DOHH2 (cell line): ENCODE measurements around the gene MTCH1.
"Not testable (repeated sequence)": the region's sequence is repeated elsewhere in the genome, so short reads cannot be mapped to it uniquely, and the experiment has no call there.

Experiments used
- H3F3A ChIP-seq: fragments of 200-600 bp; sonication (generic), shearing (Covaris generic); 2 replicates; pipeline ENCODE4 v1.6.0; 2016; ENCODE audit warnings: antibody characterized with exemption, mild to moderate bottlenecking; ENCODE audit not compliant: control insufficient read depth, insufficient read depth
- H3K27ac ChIP-seq: fragments of 200-600 bp; sonication (generic); 2 replicates; pipeline ENCODE4 v1.5.1; 2014; ENCODE audit warnings: low read depth, mild to moderate bottlenecking, low read length, moderate library complexity
- H3K27me3 ChIP-seq: fragments of 200-600 bp; sonication (generic); 2 replicates; pipeline ENCODE4 v1.6.1; 2014; ENCODE audit warnings: mild to moderate bottlenecking, low read length, mixed read lengths; ENCODE audit not compliant: control insufficient read depth
- H3K36me3 ChIP-seq: fragments of 200-600 bp; sonication (generic); 2 replicates; pipeline ENCODE4 v1.6.1; 2014; ENCODE audit warnings: mild to moderate bottlenecking, low read length, moderate library complexity, mixed read lengths; ENCODE audit not compliant: control insufficient read depth
- H3K4me1 ChIP-seq: fragments of 200-600 bp; sonication (generic); 2 replicates; pipeline ENCODE4 v1.6.1; 2014; ENCODE audit warnings: mild to moderate bottlenecking, low read length, mixed read lengths; ENCODE audit not compliant: control insufficient read depth
- H3K4me2 ChIP-seq: fragments of 200-600 bp; sonication (generic); 2 replicates; pipeline ENCODE4 v1.6.0; 2014; ENCODE audit warnings: mild to moderate bottlenecking, low read length, moderate library complexity
- H3K4me3 ChIP-seq: fragments of 200-600 bp; sonication (generic); 2 replicates; pipeline ENCODE4 v1.5.1; 2014; ENCODE audit warnings: mild to moderate bottlenecking, low read length, mixed read lengths
- H3K79me2 ChIP-seq: fragments of 200-600 bp; sonication (generic); 2 replicates; pipeline ENCODE4 v1.6.1; 2014; ENCODE audit warnings: mild to moderate bottlenecking, low read length, mixed read lengths; ENCODE audit not compliant: control insufficient read depth
- H3K9me2 ChIP-seq: fragments of 200-600 bp; sonication (generic); replicated peaks from 2 replicates; pipeline ENCODE4 v1.6.1; 2014; ENCODE audit warnings: mild to moderate bottlenecking, low read length, mixed read lengths; ENCODE audit not compliant: control insufficient read depth
- H3K9me3 ChIP-seq: fragments of 200-600 bp; sonication (generic); 2 replicates; pipeline ENCODE4 v1.6.1; 2014; ENCODE audit warnings: antibody characterized with exemption, low read length, mixed read lengths; ENCODE audit not compliant: control insufficient read depth, insufficient read depth
- H4K20me1 ChIP-seq: fragments of 200-600 bp; sonication (generic); 2 replicates; pipeline ENCODE4 v1.6.0; 2014; ENCODE audit warnings: low read depth, mild to moderate bottlenecking, antibody characterized with exemption, low read length, moderate library complexity; ENCODE audit not compliant: control insufficient read depth, insufficient read depth
- EZH2phosphoT487 ChIP-seq: fragments of 200-600 bp; sonication (generic); IDR thresholded peaks from 2 replicates; pipeline ENCODE4 v1.6.1; 2017; ENCODE audit warnings: borderline replicate concordance, mild to moderate bottlenecking, antibody characterized with exemption, low read length, moderate library complexity, mixed read lengths
- TF ChIP-seq, protein P1 (sequence below): fragments of 200-600 bp; sonication (generic); IDR thresholded peaks from one replicate; pipeline ENCODE4 v1.5.1; 2014; ENCODE audit warnings: antibody characterized with exemption, mild to moderate bottlenecking, low read depth, low read length; ENCODE audit not compliant: poor library complexity, severe bottlenecking

The MTCH1 gene

DNA sequence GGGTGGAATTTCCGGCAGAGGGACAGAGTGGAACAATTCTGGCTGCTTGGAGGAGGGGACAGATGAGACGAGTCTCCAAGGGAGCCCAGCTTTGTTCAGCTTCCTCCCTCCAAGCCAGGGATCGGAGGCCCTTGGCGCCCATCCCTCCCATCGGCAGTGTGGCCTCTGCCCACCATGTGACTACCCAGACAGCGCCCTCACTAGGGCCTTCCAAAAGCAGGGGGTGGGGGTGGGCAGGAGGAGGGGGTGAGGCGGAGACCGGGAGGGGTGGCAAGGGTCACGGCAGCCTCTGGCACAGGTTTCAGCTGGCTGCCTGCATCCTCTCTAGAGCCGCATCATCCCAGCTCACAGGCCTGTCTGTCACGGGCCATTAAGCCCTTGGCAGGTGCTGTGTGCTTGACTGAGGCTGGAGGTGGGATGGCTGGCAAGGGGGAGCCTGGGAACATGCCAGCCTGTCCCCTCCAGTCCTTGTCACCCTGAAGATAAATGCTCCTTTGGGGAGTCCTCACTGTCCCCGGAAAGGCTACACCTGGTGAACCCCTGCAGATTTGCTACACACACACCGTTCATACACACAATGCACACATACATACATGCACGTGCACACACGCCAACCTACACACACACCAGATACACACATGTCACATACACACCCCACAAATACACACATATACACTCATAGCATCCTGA is 13.2 kb upstream of the MTCH1 start:
- TF ChIP-seq EZH2phosphoT487: no peak
- TF ChIP-seq, protein P1, sequence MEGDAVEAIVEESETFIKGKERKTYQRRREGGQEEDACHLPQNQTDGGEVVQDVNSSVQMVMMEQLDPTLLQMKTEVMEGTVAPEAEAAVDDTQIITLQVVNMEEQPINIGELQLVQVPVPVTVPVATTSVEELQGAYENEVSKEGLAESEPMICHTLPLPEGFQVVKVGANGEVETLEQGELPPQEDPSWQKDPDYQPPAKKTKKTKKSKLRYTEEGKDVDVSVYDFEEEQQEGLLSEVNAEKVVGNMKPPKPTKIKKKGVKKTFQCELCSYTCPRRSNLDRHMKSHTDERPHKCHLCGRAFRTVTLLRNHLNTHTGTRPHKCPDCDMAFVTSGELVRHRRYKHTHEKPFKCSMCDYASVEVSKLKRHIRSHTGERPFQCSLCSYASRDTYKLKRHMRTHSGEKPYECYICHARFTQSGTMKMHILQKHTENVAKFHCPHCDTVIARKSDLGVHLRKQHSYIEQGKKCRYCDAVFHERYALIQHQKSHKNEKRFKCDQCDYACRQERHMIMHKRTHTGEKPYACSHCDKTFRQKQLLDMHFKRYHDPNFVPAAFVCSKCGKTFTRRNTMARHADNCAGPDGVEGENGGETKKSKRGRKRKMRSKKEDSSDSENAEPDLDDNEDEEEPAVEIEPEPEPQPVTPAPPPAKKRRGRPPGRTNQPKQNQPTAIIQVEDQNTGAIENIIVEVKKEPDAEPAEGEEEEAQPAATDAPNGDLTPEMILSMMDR: no peak
- H3K4me1 ChIP-seq: peaks cover 30% of the 10 kb centered on the region
- no peaks in the 10 kb centered on the region for H3K79me2 ChIP-seq
- H3K4me2 ChIP-seq: no peak overlapping the region
- H3K9me3 ChIP-seq: no peaks in the 10 kb centered on the region
- H3K27ac ChIP-seq: no peak overlapping the region
- peaks cover 7% of the 10 kb centered on the region for H3F3A ChIP-seq
- no peak overlapping the region for H3K4me3 ChIP-seq
- no peaks in the 10 kb centered on the region for H3K9me2 ChIP-seq
- H4K20me1 ChIP-seq: no peaks in the 10 kb centered on the region
- H3K36me3 ChIP-seq: no peaks in the 10 kb centered on the region
- peaks cover 6% of the 10 kb centered on the region; the same call in 1 of the 2 replicates for H3K27me3 ChIP-seq

DNA sequence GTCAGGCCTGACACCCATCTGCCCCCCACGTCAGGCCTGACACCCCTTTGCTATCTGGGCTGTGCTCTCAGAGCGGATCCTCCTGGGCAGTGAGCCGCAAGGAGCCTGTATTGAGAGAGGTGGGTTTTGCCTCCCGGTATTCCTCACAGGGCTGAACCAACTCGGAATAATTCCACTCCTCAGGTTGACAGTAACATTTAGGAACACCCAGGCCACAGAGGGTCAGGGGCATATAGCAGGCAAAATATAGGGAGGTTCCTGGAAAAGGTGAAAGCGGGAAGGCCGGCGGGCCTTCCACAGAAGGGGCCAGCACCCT is 12.7 kb upstream of the MTCH1 start:
- peaks cover 8% of the 10 kb centered on the region; the same call in 1 of the 2 replicates for H3K27me3 ChIP-seq
- TF ChIP-seq, protein P1: no peak
- TF ChIP-seq EZH2phosphoT487: no peak
- no peak overlapping the region for H3K4me2 ChIP-seq
- H3K4me3 ChIP-seq: no peak overlapping the region
- no peaks in the 10 kb centered on the region for H3K9me2 ChIP-seq
- H3F3A ChIP-seq: peaks cover 7% of the 10 kb centered on the region
- H4K20me1 ChIP-seq: no peaks in the 10 kb centered on the region
- H3K4me1 ChIP-seq: peaks cover 25% of the 10 kb centered on the region
- H3K9me3 ChIP-seq: no peaks in the 10 kb centered on the region
- no peaks in the 10 kb centered on the region for H3K79me2 ChIP-seq
- H3K27ac ChIP-seq: no peak overlapping the region
- no peaks in the 10 kb centered on the region for H3K36me3 ChIP-seq

DNA sequence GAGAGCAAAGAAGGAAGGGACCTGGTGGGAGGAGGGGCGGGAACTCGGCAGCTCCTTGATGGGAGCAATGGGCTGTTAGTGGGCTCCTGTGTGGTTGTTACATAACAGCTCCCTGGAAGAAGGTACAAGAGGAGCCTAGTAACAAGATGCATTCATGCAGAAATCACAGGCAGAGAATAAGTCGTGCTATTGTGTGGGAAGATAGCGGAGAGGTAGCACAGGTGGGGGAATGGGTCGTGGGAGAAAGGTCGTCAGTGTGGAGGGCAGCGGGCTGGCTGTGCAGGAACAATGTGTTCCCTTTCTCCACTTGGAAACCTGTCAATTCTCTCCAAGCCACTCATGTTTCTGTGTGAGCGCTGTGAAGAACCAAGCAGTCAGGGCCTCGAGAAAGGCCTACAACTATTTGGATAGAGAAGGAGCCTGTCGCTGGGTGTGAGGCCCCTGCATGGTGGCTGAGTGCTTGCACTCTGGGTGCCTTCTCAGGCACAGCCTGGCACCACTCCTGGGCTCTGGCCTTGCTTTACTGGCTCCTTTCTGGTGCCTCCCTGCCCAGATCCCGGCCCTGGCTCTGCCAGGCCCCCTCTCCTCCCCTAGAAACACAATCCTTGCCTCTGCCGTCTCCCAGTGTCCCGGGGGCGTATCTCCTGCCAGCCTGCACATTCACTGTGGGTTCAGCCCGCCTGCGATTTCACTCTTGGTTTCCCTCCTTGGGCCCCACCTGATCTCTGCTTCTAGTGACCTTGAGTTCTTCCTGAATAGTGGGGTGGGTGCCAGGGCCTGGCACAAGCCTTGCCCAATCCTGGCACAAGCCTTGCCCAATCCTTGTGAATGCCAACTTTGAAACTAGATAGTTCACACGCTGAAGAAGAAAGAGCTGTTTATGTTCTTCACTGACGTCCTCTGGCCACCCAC is 12.1 kb upstream of the MTCH1 start:
- Histone ChIP-seq H3K9me2 (no peaks in the 10 kb centered on the region), H4K20me1 (no peaks in the 10 kb centered on the region), H3K27me3 (peaks cover 8% of the 10 kb centered on the region; the same call in 1 of the 2 replicates), H3K9me3 (no peaks in the 10 kb centered on the region), H3K36me3 (no peaks in the 10 kb centered on the region), H3K4me3 (no peak overlapping the region), H3K4me1 (peaks cover 22% of the 10 kb centered on the region), H3K27ac (no peak overlapping the region), H3K79me2 (no peaks in the 10 kb centered on the region), H3F3A (peaks cover 7% of the 10 kb centered on the region), H3K4me2 (no peak overlapping the region)
- TF ChIP-seq, protein P1: no peak
- no peak for TF ChIP-seq EZH2phosphoT487

DNA sequence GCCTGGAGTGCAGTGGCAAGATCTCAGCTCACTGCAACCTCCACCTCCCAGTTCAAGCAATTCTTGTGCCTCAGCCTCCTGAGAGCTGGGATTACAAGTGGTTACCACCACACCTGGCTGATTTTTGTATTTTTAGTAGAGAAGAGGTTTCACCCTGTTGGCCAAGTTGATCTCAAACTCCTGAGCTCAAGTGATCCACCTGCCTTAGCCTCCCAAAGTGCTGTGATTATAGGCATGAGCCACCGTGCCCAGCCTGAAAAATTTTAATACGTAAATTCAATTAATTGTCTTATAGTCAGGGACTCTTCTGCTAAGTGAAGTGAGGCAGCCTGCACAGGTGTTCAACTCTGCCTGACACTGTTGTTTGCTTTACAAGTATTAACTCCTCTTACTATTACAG is 4.4 kb upstream of the MTCH1 start:
- not testable (repeated sequence) for H3K36me3 ChIP-seq, H3K9me2 ChIP-seq, H4K20me1 ChIP-seq, H3K9me3 ChIP-seq, H3K27ac ChIP-seq, H3K4me2 ChIP-seq, H3F3A ChIP-seq, H3K4me3 ChIP-seq
- Histone ChIP-seq H3K79me2 (peaks cover 11% of the 10 kb centered on the region), H3K27me3 (peaks cover 20% of the 10 kb centered on the region), H3K4me1 (peaks cover 13% of the 10 kb centered on the region)
